ENCODE measurements around the gene SUPT20H. TPM values are rescaled to one million over a fixed set of nuclear protein-coding genes. Genes with fewer than 3 reads are reported as not detected.

Gene SUPT20H
- polyA plus RNA-seq, 3 donors = 24.7 to 39.8 (median 35.5) TPM

DNA sequence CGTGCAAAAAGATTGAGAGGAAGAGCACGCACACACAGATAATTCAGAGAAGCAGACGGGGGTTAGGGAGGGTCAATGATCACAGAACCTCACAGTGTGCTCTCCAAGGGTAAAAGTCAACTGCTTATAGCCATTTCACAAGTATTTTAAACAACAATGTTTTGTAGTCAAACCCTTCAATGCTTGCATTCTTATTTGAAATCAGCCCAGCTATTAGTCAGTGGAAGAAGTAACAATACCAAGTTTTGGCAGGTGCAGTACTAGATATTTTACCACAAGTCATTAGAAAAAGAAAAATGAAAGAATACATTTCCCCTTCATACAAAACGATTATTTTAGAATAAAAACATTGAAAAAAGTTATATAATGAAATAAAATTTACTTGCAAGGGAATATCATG, 43.4 kb upstream of the SUPT20H start:
- Mint-ChIP-seq H3K27me3 (ENCODE audit: low read depth in 3 of 3) (peaks cover 9 to 18% (median 18%) of the 10 kb centered on the region in 3 donors), H3K4me1 (no peaks in the 10 kb centered on the region), H3K9me3 (no peaks in the 10 kb centered on the region), H3K27ac (no peak overlapping the region), H3K36me3 (peaks cover 0 to 2% of the 10 kb centered on the region in 2 donors), H3K4me3 (no peak overlapping the region)
- H4K20me1 ChIP-seq (ENCODE audit: insufficient read depth, low read length) = no peaks in the 10 kb centered on the region
- H3K36me3 ChIP-seq (replicated peaks in 1 of 2; ENCODE audit: control insufficient read depth in 1 of 2, insufficient read depth in 2 of 2, low read length in 2 of 2) = no peaks in the 10 kb centered on the region
- no peaks in the 10 kb centered on the region for H3K79me2 ChIP-seq (ENCODE audit: insufficient read depth, low read length)
- no peaks in the 10 kb centered on the region for H3K4me1 ChIP-seq (ENCODE audit: control insufficient read depth in 1 of 2, insufficient read depth in 2 of 2, low read length in 2 of 2)
- TF ChIP-seq, protein P1, sequence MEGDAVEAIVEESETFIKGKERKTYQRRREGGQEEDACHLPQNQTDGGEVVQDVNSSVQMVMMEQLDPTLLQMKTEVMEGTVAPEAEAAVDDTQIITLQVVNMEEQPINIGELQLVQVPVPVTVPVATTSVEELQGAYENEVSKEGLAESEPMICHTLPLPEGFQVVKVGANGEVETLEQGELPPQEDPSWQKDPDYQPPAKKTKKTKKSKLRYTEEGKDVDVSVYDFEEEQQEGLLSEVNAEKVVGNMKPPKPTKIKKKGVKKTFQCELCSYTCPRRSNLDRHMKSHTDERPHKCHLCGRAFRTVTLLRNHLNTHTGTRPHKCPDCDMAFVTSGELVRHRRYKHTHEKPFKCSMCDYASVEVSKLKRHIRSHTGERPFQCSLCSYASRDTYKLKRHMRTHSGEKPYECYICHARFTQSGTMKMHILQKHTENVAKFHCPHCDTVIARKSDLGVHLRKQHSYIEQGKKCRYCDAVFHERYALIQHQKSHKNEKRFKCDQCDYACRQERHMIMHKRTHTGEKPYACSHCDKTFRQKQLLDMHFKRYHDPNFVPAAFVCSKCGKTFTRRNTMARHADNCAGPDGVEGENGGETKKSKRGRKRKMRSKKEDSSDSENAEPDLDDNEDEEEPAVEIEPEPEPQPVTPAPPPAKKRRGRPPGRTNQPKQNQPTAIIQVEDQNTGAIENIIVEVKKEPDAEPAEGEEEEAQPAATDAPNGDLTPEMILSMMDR (IDR thresholded peaks at IDR 0.05) = no peak
- no peak overlapping the region for H3K4me2 ChIP-seq (replicated peaks; ENCODE audit: extremely low read depth, low read length, poor library complexity, severe bottlenecking)
- peaks cover 4 to 5% of the 10 kb centered on the region in 2 donors for H3K27me3 ChIP-seq (ENCODE audit: control insufficient read depth in 2 of 2, insufficient read depth in 2 of 2, low read length in 2 of 2)
- no peak overlapping the region for H3K4me3 ChIP-seq (replicated peaks in 1 of 3; ENCODE audit: low read depth in 2 of 3, low read length in 3 of 3)
- H3K27ac ChIP-seq (ENCODE audit: low read depth in 1 of 2, low read length in 2 of 2) = no peak overlapping the region
- peaks cover 0 to 3% of the 10 kb centered on the region in 2 donors for H3K9me3 ChIP-seq (replicated peaks in 1 of 2; ENCODE audit: control insufficient read depth in 1 of 2, insufficient read depth in 1 of 2, low read length in 2 of 2)
- no peak overlapping the region for H2AFZ ChIP-seq (ENCODE audit: insufficient read depth, low read depth, low read length, poor library complexity, severe bottlenecking)
- WGBS (ENCODE audit: insufficient coverage) = no CpG with 5 or more reads among the region's 4 CpGs
- DNase-seq = no peak
- intact Hi-C loops (cut with micrococcal nuclease) = no loop called here
- no peak overlapping the region for H3K9ac ChIP-seq (ENCODE audit: insufficient read depth, low read length, poor library complexity, severe bottlenecking)

DNA sequence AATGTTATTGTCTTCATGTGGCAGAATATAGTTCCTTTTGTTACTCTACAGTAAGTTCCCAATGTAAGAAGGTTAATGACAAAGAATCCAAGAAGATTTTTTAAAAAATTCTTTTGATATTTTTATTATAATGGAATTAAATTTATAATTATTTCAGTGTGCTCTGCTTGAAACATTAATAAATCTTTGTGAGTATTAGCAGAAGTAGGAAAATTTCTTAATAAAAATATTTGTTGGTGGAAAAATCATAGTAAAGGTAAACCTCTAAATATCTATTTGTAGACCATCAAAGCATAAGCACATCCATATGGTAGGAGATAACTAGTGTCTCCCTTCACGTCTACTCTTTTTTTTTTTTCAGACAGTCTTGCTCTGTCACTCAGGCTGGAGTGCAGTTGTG, 41.7 kb upstream of the SUPT20H start:
- Histone ChIP-seq H3K27ac (ENCODE audit: low read depth in 1 of 2, low read length in 2 of 2) (no peak overlapping the region), H3K4me2 (replicated peaks; ENCODE audit: extremely low read depth, low read length, poor library complexity, severe bottlenecking) (no peak overlapping the region), H3K9ac (ENCODE audit: insufficient read depth, low read length, poor library complexity, severe bottlenecking) (no peak overlapping the region), H4K20me1 (ENCODE audit: insufficient read depth, low read length) (no peaks in the 10 kb centered on the region), H3K79me2 (ENCODE audit: insufficient read depth, low read length) (no peaks in the 10 kb centered on the region), H3K4me1 (ENCODE audit: control insufficient read depth in 1 of 2, insufficient read depth in 2 of 2, low read length in 2 of 2) (no peaks in the 10 kb centered on the region), H3K4me3 (replicated peaks in 1 of 3; ENCODE audit: low read depth in 2 of 3, low read length in 3 of 3) (no peak overlapping the region), H3K9me3 (replicated peaks in 1 of 2; ENCODE audit: control insufficient read depth in 1 of 2, insufficient read depth in 1 of 2, low read length in 2 of 2) (peaks cover 0 to 3% of the 10 kb centered on the region in 2 donors), H2AFZ (ENCODE audit: insufficient read depth, low read depth, low read length, poor library complexity, severe bottlenecking) (no peak overlapping the region), H3K36me3 (replicated peaks in 1 of 2; ENCODE audit: control insufficient read depth in 1 of 2, insufficient read depth in 2 of 2, low read length in 2 of 2) (no peaks in the 10 kb centered on the region), H3K27me3 (ENCODE audit: control insufficient read depth in 2 of 2, insufficient read depth in 2 of 2, low read length in 2 of 2) (peaks cover 4 to 5% of the 10 kb centered on the region in 2 donors)
- DNase-seq = no peak
- Mint-ChIP-seq H3K27ac (peak overlapping the region in 1 of 7 donors; percentile 40), H3K36me3 (peaks cover 0 to 2% of the 10 kb centered on the region in 2 donors), H3K4me3 (no peak overlapping the region), H3K9me3 (no peaks in the 10 kb centered on the region), H3K4me1 (no peaks in the 10 kb centered on the region), H3K27me3 (ENCODE audit: low read depth in 3 of 3) (peaks cover 10 to 17% (median 15%) of the 10 kb centered on the region in 3 donors)
- intact Hi-C loops (cut with micrococcal nuclease) = no loop called here
- WGBS (ENCODE audit: insufficient coverage) = no CpG with 5 or more reads among the region's 1 CpG
- TF ChIP-seq, protein P1 (IDR thresholded peaks at IDR 0.05) = no peak
